ENCODE measurements around the gene PRPF6. TPM values are rescaled to one million over a fixed set of nuclear protein-coding genes. Genes with fewer than 3 reads are reported as not detected.

Gene PRPF6
- total RNA-seq, 2 donors from 2014 or later, result 32.9 to 43.6 TPM

GRCh38 chr20:64067733-64068307 is 86.9 kb downstream of the PRPF6 start:
- H3K27me3 ChIP-seq, result no peaks in the 10 kb centered on the region
- TF ChIP-seq, protein P1, sequence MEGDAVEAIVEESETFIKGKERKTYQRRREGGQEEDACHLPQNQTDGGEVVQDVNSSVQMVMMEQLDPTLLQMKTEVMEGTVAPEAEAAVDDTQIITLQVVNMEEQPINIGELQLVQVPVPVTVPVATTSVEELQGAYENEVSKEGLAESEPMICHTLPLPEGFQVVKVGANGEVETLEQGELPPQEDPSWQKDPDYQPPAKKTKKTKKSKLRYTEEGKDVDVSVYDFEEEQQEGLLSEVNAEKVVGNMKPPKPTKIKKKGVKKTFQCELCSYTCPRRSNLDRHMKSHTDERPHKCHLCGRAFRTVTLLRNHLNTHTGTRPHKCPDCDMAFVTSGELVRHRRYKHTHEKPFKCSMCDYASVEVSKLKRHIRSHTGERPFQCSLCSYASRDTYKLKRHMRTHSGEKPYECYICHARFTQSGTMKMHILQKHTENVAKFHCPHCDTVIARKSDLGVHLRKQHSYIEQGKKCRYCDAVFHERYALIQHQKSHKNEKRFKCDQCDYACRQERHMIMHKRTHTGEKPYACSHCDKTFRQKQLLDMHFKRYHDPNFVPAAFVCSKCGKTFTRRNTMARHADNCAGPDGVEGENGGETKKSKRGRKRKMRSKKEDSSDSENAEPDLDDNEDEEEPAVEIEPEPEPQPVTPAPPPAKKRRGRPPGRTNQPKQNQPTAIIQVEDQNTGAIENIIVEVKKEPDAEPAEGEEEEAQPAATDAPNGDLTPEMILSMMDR (IDR thresholded peaks at IDR 0.05), result no peak
- peaks cover 0 to 25% of the 10 kb centered on the region in 2 donors for H3K4me1 ChIP-seq

DNA sequence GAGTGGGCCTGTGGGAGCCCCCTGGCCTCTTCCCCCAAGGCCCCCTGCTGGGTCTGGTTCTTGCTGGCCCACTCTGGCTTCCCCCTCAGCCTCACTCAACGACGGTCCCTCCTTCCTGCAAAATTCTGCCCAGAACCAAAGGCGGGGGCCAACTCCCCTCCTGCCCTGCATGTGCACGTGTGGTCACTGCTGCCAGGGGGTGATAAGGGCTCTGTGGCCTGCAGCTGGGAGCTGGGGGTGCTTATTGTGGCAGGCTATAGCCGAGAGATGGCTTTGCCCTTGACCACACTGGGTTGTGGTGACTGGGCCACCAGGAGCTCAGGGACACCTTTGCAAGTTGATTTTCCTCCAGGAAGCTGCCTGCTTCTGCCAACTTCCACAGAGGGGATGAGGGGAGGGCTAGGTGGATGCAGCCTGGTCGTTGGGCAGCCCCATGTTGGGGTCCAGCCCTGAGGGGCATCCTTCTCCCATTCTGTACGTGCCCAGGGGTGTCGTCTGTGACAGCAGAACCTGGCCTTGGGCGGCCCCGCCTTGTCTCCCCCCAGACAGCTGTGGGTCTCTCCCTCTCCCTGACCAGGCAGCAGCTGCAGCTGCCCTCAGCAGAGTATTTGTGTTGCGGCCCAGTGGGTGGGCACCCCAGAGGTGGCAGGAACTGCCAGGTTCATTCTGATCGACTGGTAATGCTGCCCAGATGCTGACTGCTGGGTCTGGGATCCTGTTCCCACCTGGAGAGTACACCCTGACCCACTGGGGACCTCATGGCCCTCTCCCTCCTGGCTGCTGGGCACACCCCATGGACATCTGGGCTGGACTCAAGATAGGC is 87.7 kb downstream of the PRPF6 start:
- Histone ChIP-seq H3K9me3 (no peaks in the 10 kb centered on the region), H3K27me3 (no peaks in the 10 kb centered on the region), H3K36me3 (peaks cover 10% of the 10 kb centered on the region), H3K4me3 (no peak overlapping the region), H3K4me1 (peaks cover 0 to 21% of the 10 kb centered on the region in 2 donors), H3K27ac (no peak overlapping the region)
- DNase-seq (ENCODE audit: low spot score), result no peak
- TF ChIP-seq, protein P1 (IDR thresholded peaks at IDR 0.05), result no peak

More at GRCh38 chr20:64067733-64068307, 86.9 kb downstream of the PRPF6 start:
- Histone ChIP-seq H3K27ac (no peak overlapping the region), H3K4me3 (no peak overlapping the region), H3K9me3 (no peaks in the 10 kb centered on the region), H3K36me3 (peaks cover 6% of the 10 kb centered on the region)
- DNase-seq (ENCODE audit: low spot score), result no peak

- no peak for DNase-seq (ENCODE audit: low spot score)
- Histone ChIP-seq H3K36me3 (peaks cover 16% of the 10 kb centered on the region), H3K4me3 (no peak overlapping the region), H3K27me3 (no peaks in the 10 kb centered on the region), H3K27ac (no peak overlapping the region), H3K9me3 (no peaks in the 10 kb centered on the region), H3K4me1 (peaks cover 0 to 15% of the 10 kb centered on the region in 2 donors)
- TF ChIP-seq, protein P1 (IDR thresholded peaks at IDR 0.05), result no peak
Observed at GRCh38 chr20:64069209-64069613, 88.3 kb downstream of the PRPF6 start.

DNA sequence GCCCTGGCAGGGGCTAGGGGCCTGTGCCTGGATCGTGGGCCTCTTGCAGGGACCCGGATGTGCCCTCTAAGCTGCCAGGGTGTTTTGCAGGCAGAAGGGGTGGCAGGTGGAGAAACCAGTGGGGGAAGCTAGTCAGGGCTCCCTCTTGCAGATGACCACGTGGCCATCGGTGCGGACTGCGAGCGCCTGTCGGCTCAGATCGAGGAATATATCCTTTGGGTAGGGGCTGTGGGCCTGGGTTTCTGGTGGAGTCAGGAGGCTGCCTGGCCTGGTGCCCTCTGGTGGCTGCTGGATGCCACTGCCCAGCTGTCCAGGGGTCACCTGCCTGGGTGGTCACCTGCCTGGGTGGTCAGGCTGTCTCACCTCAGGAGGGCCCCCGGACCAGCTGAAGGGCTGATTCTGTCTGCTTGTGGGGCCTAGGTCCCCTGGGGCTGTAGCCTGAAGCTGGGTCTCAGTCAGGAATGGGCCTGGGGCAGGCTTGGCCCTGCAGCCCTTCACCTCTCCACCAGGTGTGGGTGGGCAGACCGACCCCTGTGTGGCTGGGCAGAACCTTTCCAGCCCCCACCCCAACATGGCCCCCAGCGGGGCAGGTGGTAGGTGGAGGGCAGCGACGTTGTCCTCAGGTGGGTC is 88.8 kb downstream of the PRPF6 start:
- Histone ChIP-seq H3K9me3 (no peaks in the 10 kb centered on the region), H3K4me3 (no peak overlapping the region), H3K36me3 (peaks cover 16% of the 10 kb centered on the region), H3K27me3 (no peaks in the 10 kb centered on the region), H3K27ac (no peak overlapping the region), H3K4me1 (peaks cover 0 to 10% of the 10 kb centered on the region in 2 donors)
- no peak for DNase-seq (ENCODE audit: low spot score)
- TF ChIP-seq, protein P1 (IDR thresholded peaks at IDR 0.05), result peak; percentile 59 to 68

- Histone ChIP-seq H3K27me3 (no peaks in the 10 kb centered on the region), H3K27ac (no peak overlapping the region), H3K4me3 (no peak overlapping the region), H3K4me1 (peaks cover 0 to 3% of the 10 kb centered on the region in 2 donors), H3K9me3 (no peaks in the 10 kb centered on the region), H3K36me3 (peaks cover 16% of the 10 kb centered on the region)
- TF ChIP-seq, protein P1 (IDR thresholded peaks at IDR 0.05), result no peak
- no peak for DNase-seq (ENCODE audit: low spot score)
Observed at GRCh38 chr20:64070244-64070993, 89.5 kb downstream of the PRPF6 start.
